ENCODE results near the gene ACLY.
"Not testable (repeated sequence)": the region's sequence is repeated elsewhere in the genome, so short reads cannot be mapped to it uniquely, and the experiment has no call there.

Gene ACLY

GRCh38 chr17:41873559-41874292 is 45.0 kb downstream of the ACLY start:
- DNase-seq (ENCODE audit: low read depth, low spot score): no peak

GRCh38 chr17:41871789-41872188 is 47.0 kb downstream of the ACLY start:
- DNase-seq (ENCODE audit: low read depth, low spot score): no peak

GRCh38 chr17:41870627-41871026 is 48.1 kb downstream of the ACLY start:
- no peak for DNase-seq (ENCODE audit: low read depth, low spot score)

GRCh38 chr17:41870097-41870496 is 48.7 kb downstream of the ACLY start:
- DNase-seq (ENCODE audit: low read depth, low spot score): no peak

GRCh38 chr17:41869426-41869825 is 49.3 kb downstream of the ACLY start:
- DNase-seq (ENCODE audit: low read depth, low spot score): no peak

GRCh38 chr17:41868568-41868967 is 50.2 kb downstream of the ACLY start:
- DNase-seq (ENCODE audit: low read depth, low spot score): no peak

GRCh38 chr17:41865596-41865893 is 53.2 kb downstream of the ACLY start:
- DNase-seq (ENCODE audit: low read depth, low spot score): no peak

- peak; percentile 42 for DNase-seq (ENCODE audit: low read depth, low spot score)
These were observed 53.7 kb downstream of the ACLY start, which contains the start of gene KLHL11 for GRCh38 chr17:41864836-41865595. Gene KLHL11, minus strand, starts transcription at chr17:41865423. Its CDS starts 53 bp downstream, at chr17:41865370.

GRCh38 chr17:41864498-41864835 is 54.3 kb downstream of the ACLY start:
- DNase-seq (ENCODE audit: low read depth, low spot score): no peak

- no peak for DNase-seq (ENCODE audit: low read depth, low spot score)
These were observed 55.5 kb downstream of the ACLY start for GRCh38 chr17:41863074-41863848.

GRCh38 chr17:41860254-41860931 is 58.4 kb downstream of the ACLY start:
- DNase-seq (ENCODE audit: low read depth, low spot score): no peak

GRCh38 chr17:41851382-41851781 is 67.4 kb downstream of the ACLY start:
- DNase-seq (ENCODE audit: low read depth, low spot score): not testable (repeated sequence)

- no peak for DNase-seq (ENCODE audit: low read depth, low spot score)
These were observed 69.3 kb downstream of the ACLY start for GRCh38 chr17:41849251-41849990.

GRCh38 chr17:41848788-41849187 is 70.0 kb downstream of the ACLY start:
- DNase-seq (ENCODE audit: low read depth, low spot score): no peak

- no peak for DNase-seq (ENCODE audit: low read depth, low spot score)
These were observed 73.8 kb downstream of the ACLY start for GRCh38 chr17:41844971-41845370.

- not testable (repeated sequence) for DNase-seq (ENCODE audit: low read depth, low spot score)
These were observed 78.0 kb downstream of the ACLY start for GRCh38 chr17:41840781-41841180.

- not testable (repeated sequence) for DNase-seq (ENCODE audit: low read depth, low spot score)
These were observed 79.3 kb downstream of the ACLY start for GRCh38 chr17:41839448-41839847.

GRCh38 chr17:41837761-41838538 is 80.8 kb downstream of the ACLY start, which contains the start of gene KLHL10:
Gene KLHL10, plus strand, starts transcription at chr17:41837825. Its CDS starts 108 bp downstream, at chr17:41837933.
- no peak for DNase-seq (ENCODE audit: low read depth, low spot score)

- DNase-seq (ENCODE audit: low read depth, low spot score): no peak
These were observed 82.1 kb downstream of the ACLY start for GRCh38 chr17:41836550-41837196.

All from iPS DF 19.7 (cell line).